Measurements from ENCODE around the gene HSPA12B. TPM values are rescaled to one million over a fixed set of nuclear protein-coding genes. Genes with fewer than 3 reads are reported as not detected.

The HSPA12B gene
- polyA plus RNA-seq, 1 donor from 2014 or later: not detected

DNA sequence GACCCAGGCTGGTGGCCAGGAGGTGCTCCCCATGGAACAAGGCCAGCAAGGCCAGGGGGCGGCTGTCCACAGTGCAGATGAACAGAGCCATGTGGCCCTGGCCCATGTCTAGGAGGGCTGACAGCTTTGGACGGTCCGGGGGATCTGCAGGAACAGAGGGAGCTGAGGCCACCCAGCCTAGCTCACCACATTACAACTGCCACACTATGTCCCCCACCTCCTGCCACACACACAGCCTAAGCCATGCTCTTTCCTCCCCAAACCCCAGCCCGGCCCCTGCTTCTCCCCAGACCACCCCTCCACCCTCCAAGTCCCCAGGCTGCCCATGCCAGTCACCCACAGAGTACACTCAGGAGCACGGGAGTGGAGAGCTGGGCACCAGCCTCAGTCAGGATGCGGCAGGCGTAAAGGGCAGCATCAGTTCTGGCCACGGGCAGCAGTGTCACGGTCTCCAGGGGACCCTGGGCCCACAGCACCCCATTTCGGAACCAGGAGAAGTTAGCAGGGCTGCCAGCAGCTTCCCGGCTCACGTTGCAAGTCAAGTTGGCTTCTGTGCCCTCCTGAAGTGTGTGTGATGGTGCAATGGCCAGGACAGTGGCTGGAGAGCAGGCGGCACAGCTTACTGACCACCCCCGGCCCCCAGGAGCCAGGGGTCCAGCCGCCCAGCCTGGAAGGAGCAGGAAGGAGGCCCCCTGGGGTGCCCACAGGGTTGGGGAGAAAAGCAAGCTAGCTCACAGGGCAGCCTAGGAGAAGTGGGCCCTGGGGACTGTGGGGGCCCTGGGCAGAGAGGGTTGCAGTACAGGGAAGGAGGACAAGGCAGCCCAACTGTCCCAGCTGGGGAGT is 35.5 kb upstream of the HSPA12B start:
- no peak for TF ChIP-seq REST (IDR thresholded peaks at IDR 0.05; ENCODE audit: borderline replicate concordance)
- no peak for TF ChIP-seq POLR2AphosphoS5 (IDR thresholded peaks at IDR 0.05)
- no peak for TF ChIP-seq EZH2 (IDR thresholded peaks at IDR 0.05; ENCODE audit: borderline replicate concordance, insufficient read depth, low read length, poor library complexity, severe bottlenecking)
- no peak for TF ChIP-seq TAF1 (IDR thresholded peaks at IDR 0.05; ENCODE audit: low read depth)
- TF ChIP-seq EP300 (conservative IDR thresholded peaks at IDR 0.05; ENCODE audit: poor library complexity, severe bottlenecking): no peak
- TF ChIP-seq SMC3 (conservative IDR thresholded peaks at IDR 0.05; ENCODE audit: poor library complexity): no peak
- no peak for TF ChIP-seq RAD21 (conservative IDR thresholded peaks at IDR 0.05)
- no peak for TF ChIP-seq MXI1 (conservative IDR thresholded peaks at IDR 0.05; ENCODE audit: poor library complexity, severe bottlenecking)
- TF ChIP-seq, protein P1, sequence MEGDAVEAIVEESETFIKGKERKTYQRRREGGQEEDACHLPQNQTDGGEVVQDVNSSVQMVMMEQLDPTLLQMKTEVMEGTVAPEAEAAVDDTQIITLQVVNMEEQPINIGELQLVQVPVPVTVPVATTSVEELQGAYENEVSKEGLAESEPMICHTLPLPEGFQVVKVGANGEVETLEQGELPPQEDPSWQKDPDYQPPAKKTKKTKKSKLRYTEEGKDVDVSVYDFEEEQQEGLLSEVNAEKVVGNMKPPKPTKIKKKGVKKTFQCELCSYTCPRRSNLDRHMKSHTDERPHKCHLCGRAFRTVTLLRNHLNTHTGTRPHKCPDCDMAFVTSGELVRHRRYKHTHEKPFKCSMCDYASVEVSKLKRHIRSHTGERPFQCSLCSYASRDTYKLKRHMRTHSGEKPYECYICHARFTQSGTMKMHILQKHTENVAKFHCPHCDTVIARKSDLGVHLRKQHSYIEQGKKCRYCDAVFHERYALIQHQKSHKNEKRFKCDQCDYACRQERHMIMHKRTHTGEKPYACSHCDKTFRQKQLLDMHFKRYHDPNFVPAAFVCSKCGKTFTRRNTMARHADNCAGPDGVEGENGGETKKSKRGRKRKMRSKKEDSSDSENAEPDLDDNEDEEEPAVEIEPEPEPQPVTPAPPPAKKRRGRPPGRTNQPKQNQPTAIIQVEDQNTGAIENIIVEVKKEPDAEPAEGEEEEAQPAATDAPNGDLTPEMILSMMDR (IDR thresholded peaks at IDR 0.05; ENCODE audit: poor library complexity, severe bottlenecking): no peak
- no peaks in the 10 kb centered on the region for H3K9me3 ChIP-seq (ENCODE audit: low read length)
- no peaks in the 10 kb centered on the region for H3K36me3 ChIP-seq (ENCODE audit: insufficient read depth, low read length)
- H2AFZ ChIP-seq (ENCODE audit: low read depth, low read length): no peak overlapping the region
- no peaks in the 10 kb centered on the region for H3K27me3 ChIP-seq (ENCODE audit: insufficient read depth, low read depth, low read length)
- H3F3A ChIP-seq (ENCODE audit: insufficient read depth, low read length, poor library complexity, severe bottlenecking): no peaks in the 10 kb centered on the region
- H3K4me3 ChIP-seq (ENCODE audit: low read length): no peak overlapping the region
- H4K20me1 ChIP-seq (ENCODE audit: insufficient read depth): no peaks in the 10 kb centered on the region
- H3K9ac ChIP-seq (ENCODE audit: low read length): no peak overlapping the region
- H3K79me2 ChIP-seq (replicated peaks; ENCODE audit: insufficient read depth, low read length): no peaks in the 10 kb centered on the region
- no peak overlapping the region for H3K4me2 ChIP-seq (ENCODE audit: low read length)
- no peaks in the 10 kb centered on the region for H3K9me2 ChIP-seq (ENCODE audit: insufficient read depth, low read length)
- no peak overlapping the region for H3K27ac ChIP-seq (ENCODE audit: low read length)

DNA sequence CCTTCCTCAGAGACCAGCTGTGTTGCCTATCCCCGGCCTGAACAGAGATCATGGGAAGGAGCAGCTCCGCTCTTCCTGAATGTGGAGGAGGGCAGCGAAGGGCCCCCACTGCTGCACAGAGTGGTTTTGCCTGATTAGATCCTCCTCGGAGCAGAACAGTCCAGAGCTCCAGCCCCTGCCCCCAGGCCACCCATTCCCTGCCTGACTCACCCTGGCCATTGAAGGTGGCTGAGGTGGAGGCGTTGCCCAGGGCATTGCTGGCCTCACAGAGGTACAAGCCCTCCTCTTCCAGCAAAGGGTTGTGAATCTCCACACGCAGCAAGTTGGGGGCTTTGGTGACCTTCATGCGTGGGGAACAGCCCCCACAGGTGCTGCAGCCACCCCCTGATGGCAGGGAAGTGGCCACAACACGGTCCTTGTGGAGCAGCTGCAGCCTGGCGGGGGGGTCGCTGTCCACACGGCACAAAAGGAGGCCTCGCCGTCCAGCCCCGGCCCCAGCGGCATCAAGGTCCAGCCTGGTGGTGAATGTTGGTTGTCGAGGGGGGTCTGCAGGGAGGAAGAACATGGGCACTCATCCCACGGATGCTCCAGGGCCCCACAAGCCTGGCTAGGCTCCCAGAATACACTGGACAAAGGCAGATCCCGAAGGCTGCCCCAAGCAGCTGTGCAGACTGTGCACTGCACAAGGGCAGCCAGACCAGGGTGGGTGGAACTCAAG is 34.7 kb upstream of the HSPA12B start:
- Histone ChIP-seq H3K9me3 (ENCODE audit: low read length) (no peaks in the 10 kb centered on the region), H3K4me2 (ENCODE audit: low read length) (no peak overlapping the region), H3K9me2 (ENCODE audit: insufficient read depth, low read length) (no peaks in the 10 kb centered on the region), H3K36me3 (ENCODE audit: insufficient read depth, low read length) (no peaks in the 10 kb centered on the region), H3F3A (ENCODE audit: insufficient read depth, low read length, poor library complexity, severe bottlenecking) (no peaks in the 10 kb centered on the region), H3K79me2 (replicated peaks; ENCODE audit: insufficient read depth, low read length) (no peaks in the 10 kb centered on the region), H4K20me1 (ENCODE audit: insufficient read depth) (no peaks in the 10 kb centered on the region), H2AFZ (ENCODE audit: low read depth, low read length) (no peak overlapping the region), H3K9ac (ENCODE audit: low read length) (no peak overlapping the region), H3K4me3 (ENCODE audit: low read length) (no peak overlapping the region), H3K27me3 (ENCODE audit: insufficient read depth, low read depth, low read length) (no peaks in the 10 kb centered on the region), H3K27ac (ENCODE audit: low read length) (no peak overlapping the region)
- TF ChIP-seq SMC3 (conservative IDR thresholded peaks at IDR 0.05; ENCODE audit: poor library complexity): no peak
- TF ChIP-seq EZH2 (IDR thresholded peaks at IDR 0.05; ENCODE audit: borderline replicate concordance, insufficient read depth, low read length, poor library complexity, severe bottlenecking): no peak
- TF ChIP-seq POLR2AphosphoS5 (IDR thresholded peaks at IDR 0.05): no peak
- TF ChIP-seq REST (IDR thresholded peaks at IDR 0.05; ENCODE audit: borderline replicate concordance): no peak
- TF ChIP-seq, protein P1 (IDR thresholded peaks at IDR 0.05; ENCODE audit: poor library complexity, severe bottlenecking): no peak
- no peak for TF ChIP-seq TAF1 (IDR thresholded peaks at IDR 0.05; ENCODE audit: low read depth)
- no peak for TF ChIP-seq MXI1 (conservative IDR thresholded peaks at IDR 0.05; ENCODE audit: poor library complexity, severe bottlenecking)
- no peak for TF ChIP-seq EP300 (conservative IDR thresholded peaks at IDR 0.05; ENCODE audit: poor library complexity, severe bottlenecking)
- no peak for TF ChIP-seq RAD21 (conservative IDR thresholded peaks at IDR 0.05)
